Neutrophil (primary cell): ENCODE measurements around the gene GOLGA6A.
"Not testable (repeated sequence)": the region's sequence is repeated elsewhere in the genome, so short reads cannot be mapped to it uniquely, and the experiment has no call there.

Source experiments
- H3K27ac ChIP-seq: fragments of 200-600 bp; sonication (generic); 2 replicates; pipeline ENCODE4 v1.5.1; 2016; ENCODE audit warnings: mild to moderate bottlenecking, moderate library complexity
- H3K27me3 ChIP-seq: fragments of 200-600 bp; sonication (generic); 2 replicates; pipeline ENCODE4 v1.6.0; 2016; ENCODE audit warnings: mild to moderate bottlenecking
- H3K36me3 ChIP-seq: fragments of 200-600 bp; sonication (generic); 2 replicates; pipeline ENCODE4 v1.5.1; 2017
- H3K4me1 ChIP-seq, 2 experiments: fragments of 200-600 bp in 1 of 2; sonication (generic) in 1 of 2; 1 replicate in 1 of 2; 2 replicates in 1 of 2; pipeline versions ENCODE4 v1.5.1 to v1.6.1; 2013 to 2016; ENCODE audit warnings: low read depth in 1 of 2, low read length in 1 of 2, mild to moderate bottlenecking in 1 of 2, moderate library complexity in 1 of 2; ENCODE audit not compliant: control insufficient read depth in 1 of 2, insufficient read depth in 1 of 2
- H3K4me3 ChIP-seq, 2 experiments: fragments of 200-600 bp in 1 of 2; sonication (generic) in 1 of 2; 1 replicate in 1 of 2; 2 replicates in 1 of 2; pipeline ENCODE4 v1.5.1; 2013 to 2016; ENCODE audit warnings: low read depth in 1 of 2, low read length in 1 of 2, mild to moderate bottlenecking in 1 of 2, moderate library complexity in 1 of 2
- H3K9me3 ChIP-seq: fragments of 200-600 bp; sonication (generic); 2 replicates; pipeline ENCODE4 v1.5.1; 2016
- TF ChIP-seq, protein P1 (sequence below): fragments of 200-600 bp; sonication (generic); IDR thresholded peaks from 2 replicates; pipeline ENCODE4 v1.5.1; 2016; ENCODE audit warnings: antibody characterized with exemption

Gene GOLGA6A, protein sequence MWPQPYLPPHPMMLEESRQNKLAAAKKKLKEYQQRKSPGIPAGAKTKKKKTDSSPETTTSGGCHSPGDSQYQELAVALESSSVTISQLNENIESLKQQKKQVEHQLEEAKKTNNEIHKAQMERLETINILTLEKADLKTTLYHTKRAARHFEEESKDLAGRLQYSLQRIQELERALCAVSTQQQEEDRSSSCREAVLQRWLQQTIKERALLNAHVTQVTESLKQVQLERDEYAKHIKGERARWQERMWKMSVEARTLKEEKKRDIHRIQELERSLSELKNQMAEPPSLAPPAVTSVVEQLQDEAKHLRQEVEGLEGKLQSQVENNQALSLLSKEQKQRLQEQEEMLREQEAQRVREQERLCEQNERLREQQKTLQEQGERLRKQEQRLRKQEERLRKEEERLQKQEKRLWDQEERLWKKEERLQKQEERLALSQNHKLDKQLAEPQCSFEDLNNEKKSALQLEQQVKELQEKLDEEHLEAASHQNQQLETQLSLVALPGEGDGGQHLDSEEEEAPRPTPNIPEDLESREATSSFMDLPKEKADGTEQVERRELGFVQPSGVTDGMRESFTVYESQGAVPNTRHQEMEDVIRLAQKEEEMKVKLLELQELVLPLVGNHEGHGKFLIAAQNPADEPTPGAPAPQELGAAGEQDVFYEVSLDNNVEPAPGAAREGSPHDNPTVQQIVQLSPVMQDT

GRCh38 chr15:74082450-74082849 lies at the start of gene GOLGA6A:
Gene GOLGA6A (minus strand): TSS chr15:74082550. CDS start chr15:74082509, 41 bp downstream.
- H3K4me3 ChIP-seq, H3K36me3 ChIP-seq, H3K27me3 ChIP-seq, H3K27ac ChIP-seq, H3K4me1 ChIP-seq, H3K9me3 ChIP-seq: not testable (repeated sequence)

DNA sequence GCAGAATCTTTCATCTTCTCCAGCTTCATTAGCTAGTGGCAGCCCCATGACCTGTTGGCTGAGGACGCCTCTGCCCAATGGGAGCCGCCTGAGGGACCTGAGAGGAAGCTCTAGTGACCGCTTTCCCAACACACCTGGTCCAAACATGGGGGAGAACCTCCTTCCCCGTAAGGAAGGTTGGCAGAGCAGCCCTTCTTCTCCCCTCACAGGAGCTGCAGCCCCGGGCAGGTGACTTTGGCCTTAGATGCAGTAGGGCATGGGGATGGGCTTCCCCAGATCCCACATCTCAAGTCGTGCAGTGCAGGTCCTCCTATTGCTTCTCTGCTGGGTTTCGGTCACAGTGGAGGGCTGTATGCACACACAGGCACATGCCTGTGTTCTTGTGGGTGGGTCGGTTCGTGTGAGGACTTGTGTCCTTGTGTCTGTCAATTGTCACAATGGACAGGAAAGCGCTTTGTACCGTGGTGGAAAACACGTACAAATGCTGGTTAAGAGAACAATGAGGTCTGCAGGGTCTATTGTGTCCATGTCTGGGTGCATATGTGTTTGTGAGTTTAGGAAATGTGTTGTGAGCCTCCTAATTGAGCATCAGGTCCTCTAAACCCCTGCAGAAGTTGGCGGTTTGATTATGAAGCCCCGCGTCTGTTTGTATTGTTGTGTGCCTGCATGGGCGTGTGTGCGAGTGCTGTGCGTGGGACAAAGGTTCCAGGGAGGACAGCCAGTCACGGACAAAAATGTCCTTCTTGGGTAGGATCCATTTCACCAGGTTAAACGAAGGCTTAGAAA lies 49.5 kb upstream of the GOLGA6A start:
- H3K27ac ChIP-seq: no peak overlapping the region
- peaks cover 100% of the 10 kb centered on the region for H3K27me3 ChIP-seq
- H3K4me1 ChIP-seq: peaks cover 4 to 16% of the 10 kb centered on the region in 2 experiments
- H3K9me3 ChIP-seq: no peaks in the 10 kb centered on the region
- no peaks in the 10 kb centered on the region for H3K36me3 ChIP-seq
- TF ChIP-seq, protein P1, sequence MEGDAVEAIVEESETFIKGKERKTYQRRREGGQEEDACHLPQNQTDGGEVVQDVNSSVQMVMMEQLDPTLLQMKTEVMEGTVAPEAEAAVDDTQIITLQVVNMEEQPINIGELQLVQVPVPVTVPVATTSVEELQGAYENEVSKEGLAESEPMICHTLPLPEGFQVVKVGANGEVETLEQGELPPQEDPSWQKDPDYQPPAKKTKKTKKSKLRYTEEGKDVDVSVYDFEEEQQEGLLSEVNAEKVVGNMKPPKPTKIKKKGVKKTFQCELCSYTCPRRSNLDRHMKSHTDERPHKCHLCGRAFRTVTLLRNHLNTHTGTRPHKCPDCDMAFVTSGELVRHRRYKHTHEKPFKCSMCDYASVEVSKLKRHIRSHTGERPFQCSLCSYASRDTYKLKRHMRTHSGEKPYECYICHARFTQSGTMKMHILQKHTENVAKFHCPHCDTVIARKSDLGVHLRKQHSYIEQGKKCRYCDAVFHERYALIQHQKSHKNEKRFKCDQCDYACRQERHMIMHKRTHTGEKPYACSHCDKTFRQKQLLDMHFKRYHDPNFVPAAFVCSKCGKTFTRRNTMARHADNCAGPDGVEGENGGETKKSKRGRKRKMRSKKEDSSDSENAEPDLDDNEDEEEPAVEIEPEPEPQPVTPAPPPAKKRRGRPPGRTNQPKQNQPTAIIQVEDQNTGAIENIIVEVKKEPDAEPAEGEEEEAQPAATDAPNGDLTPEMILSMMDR: no peak
- no peak overlapping the region for H3K4me3 ChIP-seq

DNA sequence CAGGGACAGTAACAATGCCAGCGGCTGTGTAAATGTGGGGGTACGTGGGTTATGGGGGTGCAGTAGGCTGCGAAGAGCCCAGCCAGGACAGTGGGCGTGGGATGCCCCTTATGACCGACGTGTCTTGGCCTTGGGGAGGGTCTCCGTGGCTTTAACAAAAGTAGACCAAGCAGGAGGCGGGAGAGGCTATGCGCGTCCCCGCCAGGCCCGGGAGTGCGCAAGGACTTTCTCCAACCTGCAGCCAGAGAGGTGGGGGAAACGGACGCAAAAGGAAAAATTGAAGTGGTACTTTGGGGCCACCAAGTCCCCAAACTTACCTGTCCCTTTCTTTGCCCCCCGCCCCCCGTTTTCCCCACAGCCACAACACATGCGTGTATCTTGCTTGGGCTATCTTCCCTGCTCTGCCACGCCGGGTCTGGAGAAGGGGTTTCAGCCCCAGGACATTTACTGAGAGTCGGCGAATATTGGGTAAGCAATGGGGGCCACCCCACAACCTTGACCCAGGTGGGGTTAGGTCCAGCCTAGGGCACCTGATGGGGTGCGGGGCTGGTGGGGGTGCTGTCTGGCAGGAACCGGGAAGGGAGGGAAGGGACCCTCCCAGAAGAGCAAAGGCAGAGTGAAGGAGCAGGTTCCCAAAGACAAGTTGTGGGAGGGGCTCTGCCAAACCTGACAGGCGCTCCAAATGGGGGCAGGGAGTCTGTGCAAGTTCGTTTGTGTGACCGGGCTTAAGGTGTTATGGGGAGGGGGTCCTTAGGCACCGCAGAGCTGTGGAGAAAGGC lies 48.7 kb upstream of the GOLGA6A start:
- peaks cover 4 to 9% of the 10 kb centered on the region in 2 experiments for H3K4me1 ChIP-seq

GRCh38 chr15:74130155-74130848 lies 48.0 kb upstream of the GOLGA6A start, which contains the start of gene ISLR2:
Gene ISLR2 (plus strand): TSS chr15:74130586. CDS start chr15:74132755, 2,169 bp downstream.
- Histone ChIP-seq H3K9me3 (no peaks in the 10 kb centered on the region), H3K36me3 (no peaks in the 10 kb centered on the region), H3K4me1 (peaks cover 4 to 9% of the 10 kb centered on the region in 2 experiments), H3K27ac (no peak within 1 kb of the TSS), H3K27me3 (peaks cover 100% of the 10 kb centered on the region), H3K4me3 (no peak within 1 kb of the TSS)
- TF ChIP-seq, protein P1: no peak

More for the DNA sequence above, 48.7 kb upstream of the GOLGA6A start:
- Histone ChIP-seq H3K9me3 (no peaks in the 10 kb centered on the region), H3K27me3 (peaks cover 100% of the 10 kb centered on the region), H3K36me3 (no peaks in the 10 kb centered on the region), H3K27ac (no peak overlapping the region), H3K4me3 (no peak overlapping the region)
- TF ChIP-seq, protein P1: no peak

DNA sequence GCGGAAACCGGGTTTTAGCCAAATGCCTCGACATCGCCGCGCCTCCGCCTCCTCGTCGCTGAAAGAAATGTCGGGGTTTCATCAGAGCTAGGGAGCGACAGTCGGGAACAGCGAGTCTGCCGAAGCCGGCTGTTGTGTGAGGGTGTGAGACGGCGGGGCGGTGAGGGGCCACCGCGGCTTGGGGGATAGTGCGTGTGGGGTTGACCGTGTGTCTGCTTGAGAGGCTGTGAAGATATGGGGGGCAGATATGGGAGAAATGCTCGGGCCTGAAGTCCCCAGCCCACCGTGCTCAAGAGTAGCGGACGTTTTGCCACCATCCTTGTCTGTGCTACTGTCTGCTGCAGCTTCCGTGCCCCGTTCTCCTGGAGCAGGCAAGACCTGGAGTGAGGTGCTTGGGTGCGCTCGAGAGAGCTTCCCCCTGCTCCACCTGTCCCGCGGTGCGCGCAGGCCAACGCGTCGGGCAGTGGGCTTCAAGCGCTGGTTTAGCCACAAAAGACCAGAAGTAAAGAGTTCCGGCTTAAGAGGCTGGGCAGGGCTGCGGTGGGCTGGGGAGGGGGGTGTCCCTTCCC lies 47.3 kb upstream of the GOLGA6A start:
- Histone ChIP-seq H3K36me3 (no peaks in the 10 kb centered on the region), H3K27me3 (peaks cover 100% of the 10 kb centered on the region), H3K27ac (no peak overlapping the region), H3K4me1 (peaks cover 4 to 9% of the 10 kb centered on the region in 2 experiments), H3K4me3 (no peak overlapping the region), H3K9me3 (no peaks in the 10 kb centered on the region)
- TF ChIP-seq, protein P1: no peak
